ENCODE data around the gene CTTNBP2. TPM values are rescaled to one million over a fixed set of nuclear protein-coding genes. Genes with fewer than 3 reads are reported as not detected.

The CTTNBP2 gene
- total RNA-seq, 1 donor from 2014 or later: 0.18 TPM

DNA sequence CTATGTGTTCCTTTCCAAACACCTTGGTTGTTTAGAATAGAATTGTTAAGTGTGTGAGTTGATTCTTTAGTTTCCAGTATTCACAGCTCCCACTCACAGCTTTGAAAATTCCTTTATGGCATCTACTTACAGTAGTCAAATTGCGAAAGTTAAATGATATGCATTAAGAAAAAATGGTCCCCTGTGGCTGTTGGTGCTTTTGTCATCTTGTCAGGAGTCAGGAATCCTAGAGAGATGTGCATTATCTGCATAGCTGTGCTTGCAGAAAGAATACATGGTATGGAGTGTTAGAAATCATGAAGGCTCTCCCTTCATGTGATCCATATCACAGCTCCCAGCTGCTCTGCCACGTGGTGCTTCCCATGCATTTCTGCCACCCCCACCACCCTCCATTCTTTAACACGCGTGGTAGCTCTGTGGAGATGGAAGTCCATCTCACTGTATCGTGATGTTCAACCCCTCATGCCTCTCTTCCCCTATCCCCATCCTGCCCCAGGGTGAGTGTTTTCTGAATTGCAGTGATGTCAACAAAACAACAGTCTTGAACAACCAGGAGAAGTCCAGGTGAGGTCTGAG, 29.2 kb upstream of the CTTNBP2 start:
- Mint-ChIP-seq H3K9me3 (no peaks in the 10 kb centered on the region), H3K4me3 (no peak overlapping the region), H3K27ac (no peak overlapping the region), H3K4me1 (no peaks in the 10 kb centered on the region), H3K27me3 (peaks cover 2% of the 10 kb centered on the region), H3K36me3 (ENCODE audit: low read depth) (no peaks in the 10 kb centered on the region)
- DNase-seq (no peak), ATAC-seq (ENCODE audit: low read depth) (no peak)
- ChIA-PET POLR2A (no interaction called here), CTCF (no interaction called here)
- intact Hi-C loops (cut with micrococcal nuclease): no loop called here
- TF ChIP-seq CTCF (IDR thresholded peaks at IDR 0.05): no peak

- Mint-ChIP-seq H3K36me3 (ENCODE audit: low read depth) (no peaks in the 10 kb centered on the region), H3K4me1 (no peaks in the 10 kb centered on the region), H3K9me3 (no peaks in the 10 kb centered on the region), H3K27me3 (peaks cover 2% of the 10 kb centered on the region), H3K4me3 (no peak overlapping the region), H3K27ac (no peak overlapping the region)
- intact Hi-C loops (cut with micrococcal nuclease): no loop called here
- DNase-seq: no peak
- POLR2A ChIA-PET: no interaction called here
- TF ChIP-seq CTCF (IDR thresholded peaks at IDR 0.05): no peak
- CTCF ChIA-PET: no interaction called here
- no peak for ATAC-seq (ENCODE audit: low read depth)
Observed at GRCh38 chr7:117901089-117901797, 28.0 kb upstream of the CTTNBP2 start.

GRCh38 chr7:117896339-117896738, 23.1 kb upstream of the CTTNBP2 start:
- Mint-ChIP-seq H3K27ac (no peak overlapping the region), H3K36me3 (ENCODE audit: low read depth) (no peaks in the 10 kb centered on the region), H3K4me3 (no peak overlapping the region), H3K9me3 (no peaks in the 10 kb centered on the region), H3K27me3 (no peaks in the 10 kb centered on the region), H3K4me1 (no peaks in the 10 kb centered on the region)
- ChIA-PET POLR2A (no interaction called here), CTCF (no interaction called here)
- TF ChIP-seq CTCF (IDR thresholded peaks at IDR 0.05): no peak
- intact Hi-C loops (cut with micrococcal nuclease): no loop called here
- ATAC-seq (ENCODE audit: low read depth) (no peak), DNase-seq (no peak)

DNA sequence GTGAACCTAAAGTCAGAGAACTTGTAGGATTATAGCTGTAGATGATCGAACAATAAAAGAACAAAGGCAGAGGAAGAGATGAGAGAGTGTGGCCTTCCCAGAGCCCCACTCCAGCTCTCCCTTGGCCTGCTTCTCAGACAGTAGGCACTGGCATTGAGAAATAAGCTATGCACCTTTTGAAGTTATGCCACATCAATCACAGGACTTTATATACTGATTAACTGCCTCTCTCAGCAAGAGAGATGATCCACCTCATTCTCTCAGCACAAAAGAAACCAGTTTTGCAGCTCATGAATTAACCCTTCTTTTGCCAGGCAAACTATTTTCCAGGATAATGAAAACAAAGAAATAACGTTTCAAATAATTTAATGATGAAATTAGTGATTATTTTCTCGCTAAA, 22.0 kb upstream of the CTTNBP2 start:
- intact Hi-C loops (cut with micrococcal nuclease): no loop called here
- Mint-ChIP-seq H3K36me3 (ENCODE audit: low read depth) (no peaks in the 10 kb centered on the region), H3K27me3 (no peaks in the 10 kb centered on the region), H3K4me3 (no peak overlapping the region), H3K27ac (no peak overlapping the region), H3K9me3 (no peaks in the 10 kb centered on the region), H3K4me1 (no peaks in the 10 kb centered on the region)
- ChIA-PET POLR2A (no interaction called here), CTCF (no interaction called here)
- DNase-seq (no peak), ATAC-seq (ENCODE audit: low read depth) (no peak)
- TF ChIP-seq CTCF (IDR thresholded peaks at IDR 0.05): no peak

GRCh38 chr7:117894037-117894436, 20.8 kb upstream of the CTTNBP2 start:
- intact Hi-C loops (cut with micrococcal nuclease): no loop called here

More at GRCh38 chr7:117894037-117894436, 20.8 kb upstream of the CTTNBP2 start:
- TF ChIP-seq CTCF (IDR thresholded peaks at IDR 0.05): no peak
- no peak for ATAC-seq (ENCODE audit: low read depth)
- Mint-ChIP-seq H3K4me3 (no peak overlapping the region), H3K4me1 (no peaks in the 10 kb centered on the region), H3K27ac (no peak overlapping the region), H3K27me3 (no peaks in the 10 kb centered on the region), H3K9me3 (no peaks in the 10 kb centered on the region), H3K36me3 (ENCODE audit: low read depth) (no peaks in the 10 kb centered on the region)
- CTCF ChIA-PET: no interaction called here
- DNase-seq: no peak
- POLR2A ChIA-PET: no interaction called here

Data from activated B cell treated with CpG ODN at 0.5 μM for 24 hours (primary cell).